Prostate gland (tissue), 2 donors: ENCODE results near the gene ATP1A2.

Source experiments
- POLR2A ChIP-seq: fragments of 450-650 bp; IDR thresholded peaks from one replicate; pipeline ENCODE4 v1.6.1; 2016; ENCODE audit warnings: antibody characterized with exemption, mild to moderate bottlenecking
- POLR2AphosphoS5 ChIP-seq: sonication (generic); formaldehyde crosslinking; IDR thresholded peaks from one replicate; pipeline ENCODE4 v1.6.1; 2017; ENCODE audit warnings: antibody characterized with exemption
- TF ChIP-seq, protein P1 (sequence below), 4 experiments: fragments of 200-600 bp in 2 of 4; fragments of 450-650 bp in 2 of 4; sonication (generic) in 2 of 4; IDR thresholded peaks; 1 replicate in 3 of 4; 2 replicates in 1 of 4; pipeline ENCODE4 v1.5.1; 2016 to 2019; ENCODE audit warnings: antibody characterized with exemption in 4 of 4, mild to moderate bottlenecking in 2 of 4, moderate library complexity in 2 of 4

DNA sequence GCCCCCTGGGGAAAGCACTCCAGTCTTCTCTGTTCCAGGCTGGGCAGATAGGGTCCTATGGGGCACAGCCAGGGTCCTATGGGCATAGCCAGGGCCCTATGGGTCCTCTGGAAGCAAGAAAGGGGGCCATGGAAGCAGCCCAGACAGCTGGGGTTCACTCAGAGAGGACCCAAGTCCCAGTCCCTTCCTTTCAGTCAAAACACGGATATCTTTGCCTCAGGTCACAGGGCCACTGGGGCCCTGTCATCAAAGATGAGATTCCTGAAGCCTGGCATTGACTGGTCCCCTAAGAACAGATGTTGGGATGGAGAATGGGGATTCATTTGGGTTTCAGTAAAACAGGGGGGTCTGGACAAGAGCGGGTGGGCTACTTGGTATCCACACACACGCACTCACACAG is 25.7 kb upstream of the ATP1A2 start:
- TF ChIP-seq, protein P1, sequence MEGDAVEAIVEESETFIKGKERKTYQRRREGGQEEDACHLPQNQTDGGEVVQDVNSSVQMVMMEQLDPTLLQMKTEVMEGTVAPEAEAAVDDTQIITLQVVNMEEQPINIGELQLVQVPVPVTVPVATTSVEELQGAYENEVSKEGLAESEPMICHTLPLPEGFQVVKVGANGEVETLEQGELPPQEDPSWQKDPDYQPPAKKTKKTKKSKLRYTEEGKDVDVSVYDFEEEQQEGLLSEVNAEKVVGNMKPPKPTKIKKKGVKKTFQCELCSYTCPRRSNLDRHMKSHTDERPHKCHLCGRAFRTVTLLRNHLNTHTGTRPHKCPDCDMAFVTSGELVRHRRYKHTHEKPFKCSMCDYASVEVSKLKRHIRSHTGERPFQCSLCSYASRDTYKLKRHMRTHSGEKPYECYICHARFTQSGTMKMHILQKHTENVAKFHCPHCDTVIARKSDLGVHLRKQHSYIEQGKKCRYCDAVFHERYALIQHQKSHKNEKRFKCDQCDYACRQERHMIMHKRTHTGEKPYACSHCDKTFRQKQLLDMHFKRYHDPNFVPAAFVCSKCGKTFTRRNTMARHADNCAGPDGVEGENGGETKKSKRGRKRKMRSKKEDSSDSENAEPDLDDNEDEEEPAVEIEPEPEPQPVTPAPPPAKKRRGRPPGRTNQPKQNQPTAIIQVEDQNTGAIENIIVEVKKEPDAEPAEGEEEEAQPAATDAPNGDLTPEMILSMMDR (IDR thresholded peaks at IDR 0.05): no peak
- TF ChIP-seq POLR2AphosphoS5: no peak
- no peak for TF ChIP-seq POLR2A
